Activated CD4-positive, alpha-beta T cell treated with anti-CD3 and anti-CD28 coated beads for 1 hour (primary cell): ENCODE results near the gene EID3.

Experiments used
- DNase-seq: peaks from one replicate; pipeline ENCODE4 v3.0.0-alpha.2; 2020

The EID3 gene

DNA sequence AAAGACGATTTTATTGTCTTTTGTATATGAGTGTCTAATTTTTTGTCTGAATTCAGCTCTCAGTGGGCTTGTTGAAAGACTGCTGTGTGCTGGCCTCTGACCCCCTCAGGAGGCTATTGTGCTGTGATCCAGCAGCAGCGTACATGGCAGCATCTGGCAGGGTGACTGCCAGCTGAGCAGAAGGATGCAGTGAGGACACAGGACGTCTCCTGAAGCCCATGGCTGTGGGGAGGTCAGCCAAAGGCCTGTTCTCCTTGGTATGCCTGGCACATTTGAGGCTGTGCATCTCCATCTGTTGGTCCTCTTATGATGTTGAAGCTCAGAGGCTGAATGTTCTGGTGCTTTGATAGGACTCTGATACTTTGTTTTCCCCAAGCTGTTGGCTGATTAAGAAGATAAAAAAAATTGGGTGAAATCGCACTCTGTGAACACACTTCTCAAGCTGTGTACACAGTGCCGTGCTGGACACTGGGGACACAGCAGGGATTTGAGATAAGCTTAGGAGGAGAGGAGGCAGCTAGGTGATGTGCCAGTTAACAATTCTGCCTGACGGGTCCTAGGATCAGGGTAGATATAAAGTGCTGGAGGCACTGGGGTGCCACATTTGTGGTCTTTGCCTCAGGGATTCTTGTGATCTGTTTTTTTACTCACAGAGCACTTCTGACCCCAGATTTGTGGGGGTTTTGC is 37.5 kb downstream of the EID3 start:
- no peak for DNase-seq

- no peak for DNase-seq
Observed at GRCh38 chr12:104342147-104342546, 38.6 kb downstream of the EID3 start.

GRCh38 chr12:104342635-104343249 is 39.2 kb downstream of the EID3 start:
- no peak for DNase-seq

DNA sequence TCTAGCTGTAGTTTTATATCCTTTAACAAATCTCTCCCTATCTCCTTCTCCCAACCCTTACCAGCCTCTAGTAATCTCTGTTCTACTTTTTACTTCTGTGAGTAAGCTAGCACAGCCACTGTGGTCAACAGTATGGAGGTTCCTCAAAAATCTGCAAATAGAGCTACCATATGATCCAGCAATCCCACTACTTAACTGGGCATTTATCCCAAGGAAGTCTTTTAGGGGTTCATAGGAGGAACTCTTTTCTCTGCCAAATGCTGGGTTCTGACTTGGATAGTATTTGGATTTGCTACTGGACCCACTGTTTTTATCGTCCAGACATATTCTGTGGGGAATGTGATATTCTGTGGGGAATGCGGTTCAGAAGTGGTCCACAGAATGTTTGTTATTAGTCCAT is 41.1 kb downstream of the EID3 start:
- DNase-seq, result no peak

DNA sequence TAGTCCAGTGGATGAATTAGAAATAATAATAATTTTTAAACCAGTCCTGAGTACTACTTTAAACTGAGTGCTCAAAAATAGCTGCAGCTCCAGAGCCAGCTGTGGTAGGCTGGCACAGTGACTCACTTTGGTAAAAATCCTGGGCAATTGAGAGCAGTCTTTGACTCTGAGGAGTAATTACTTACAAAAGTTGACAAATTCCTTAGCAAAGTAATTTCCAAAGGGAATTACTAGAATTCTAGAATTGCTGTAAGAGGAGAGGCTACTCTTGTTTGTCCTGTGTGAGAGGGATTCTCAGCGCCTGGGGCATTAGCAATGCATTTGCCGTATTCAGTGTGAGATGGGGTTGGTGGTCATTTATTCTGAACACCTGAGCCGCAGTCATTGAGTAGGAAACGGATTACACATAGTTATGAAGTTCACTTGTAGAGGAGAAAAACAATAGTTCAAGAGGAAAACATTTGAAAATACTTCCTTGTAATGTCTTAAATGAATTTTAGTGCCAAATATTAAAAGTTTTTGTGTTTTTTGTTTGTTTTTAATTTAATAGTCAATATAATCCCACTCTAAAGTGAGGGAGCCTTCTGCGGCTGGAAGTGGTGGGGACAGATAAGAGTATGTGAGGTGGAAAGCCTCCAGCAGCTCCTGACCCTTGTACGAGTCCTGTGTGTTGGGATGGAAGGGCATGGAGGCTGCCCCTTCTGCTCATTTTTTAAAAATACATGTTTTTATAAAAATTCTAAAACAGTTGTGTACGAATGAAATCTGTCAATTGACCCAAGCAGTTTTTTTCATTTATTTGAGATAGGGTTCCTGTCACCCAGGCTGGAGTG is 41.9 kb downstream of the EID3 start:
- DNase-seq, result no peak

DNA sequence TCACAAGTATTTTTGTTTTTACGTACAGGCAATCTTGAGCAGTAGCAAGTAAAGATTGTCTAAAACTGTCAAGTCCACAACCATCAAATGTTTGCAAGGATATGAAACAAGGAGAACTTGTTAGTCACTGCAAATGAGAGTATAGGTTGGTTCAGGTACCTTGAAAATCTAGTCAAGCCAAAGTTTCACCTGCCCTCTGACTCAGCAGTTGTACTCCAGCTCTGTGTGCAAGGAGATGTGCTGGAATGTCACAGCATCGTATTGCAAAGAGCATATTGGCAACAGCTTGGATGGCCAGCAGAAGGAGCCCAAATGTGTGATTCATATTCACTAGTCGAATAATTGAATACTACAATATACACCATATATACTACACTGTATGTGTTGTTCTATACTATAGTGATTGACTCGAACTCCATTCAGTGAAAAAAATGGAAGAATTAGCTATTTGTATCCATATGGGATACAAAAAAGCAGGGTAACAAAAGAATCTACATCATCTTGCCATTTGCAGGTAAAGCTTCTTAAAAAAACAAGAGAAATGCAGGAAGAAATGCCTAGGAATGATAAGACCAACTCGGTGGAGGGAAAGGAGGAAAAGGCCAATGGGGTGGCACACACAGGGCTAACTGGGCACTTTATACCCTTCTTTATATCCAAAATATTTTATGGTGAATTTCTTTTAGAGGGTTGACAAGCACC is 44.0 kb downstream of the EID3 start:
- no peak for DNase-seq

- DNase-seq, result no peak
Observed at GRCh38 chr12:104348283-104348993, 44.9 kb downstream of the EID3 start.

GRCh38 chr12:104348994-104349494 is 45.5 kb downstream of the EID3 start:
- no peak for DNase-seq

- no peak for DNase-seq
Observed at GRCh38 chr12:104350211-104351056, 46.9 kb downstream of the EID3 start.

DNA sequence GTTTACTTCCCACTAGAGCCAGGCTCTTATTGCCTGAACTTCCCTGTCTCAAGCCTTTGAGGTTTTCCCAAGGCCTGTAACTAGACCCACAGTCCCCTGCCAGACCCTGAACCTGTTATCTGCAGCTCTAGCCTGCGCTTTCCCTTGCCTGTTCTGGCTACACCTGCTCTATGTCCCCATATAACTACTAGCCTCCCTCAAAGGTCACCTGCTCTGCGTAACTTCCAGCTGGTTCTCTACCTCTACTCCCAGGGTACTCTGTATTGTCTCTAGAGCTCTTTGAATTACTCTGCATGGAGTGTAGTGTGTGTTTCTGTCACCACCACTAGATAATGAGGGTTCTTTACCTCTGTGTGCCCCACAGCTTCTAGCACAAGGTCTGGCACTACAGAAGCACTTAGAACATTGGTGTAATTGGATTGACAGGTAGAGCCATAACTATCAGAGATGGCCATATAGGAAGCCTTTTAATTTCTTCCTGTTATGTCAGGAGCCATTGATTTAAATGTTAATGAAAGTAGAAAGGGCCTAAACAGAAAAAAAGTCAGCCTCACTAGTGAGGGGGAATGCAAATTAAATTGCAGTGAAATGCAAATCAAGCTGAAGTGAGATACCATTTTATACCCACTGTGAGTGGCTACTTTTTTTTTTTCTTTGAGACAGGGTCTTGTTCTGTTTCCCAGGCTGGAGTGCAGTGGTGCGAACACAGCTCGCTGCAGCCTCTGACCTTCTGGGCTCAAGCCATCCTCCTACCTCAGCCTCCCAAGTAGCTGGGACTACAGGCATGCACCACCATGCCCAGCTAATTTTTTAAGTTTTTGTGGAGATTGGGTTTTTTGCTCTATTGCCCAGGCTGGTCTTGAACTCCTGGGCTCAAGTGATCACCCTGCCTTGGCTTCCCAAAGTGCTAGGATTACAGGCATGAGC is 47.8 kb downstream of the EID3 start:
- DNase-seq, result no peak

DNA sequence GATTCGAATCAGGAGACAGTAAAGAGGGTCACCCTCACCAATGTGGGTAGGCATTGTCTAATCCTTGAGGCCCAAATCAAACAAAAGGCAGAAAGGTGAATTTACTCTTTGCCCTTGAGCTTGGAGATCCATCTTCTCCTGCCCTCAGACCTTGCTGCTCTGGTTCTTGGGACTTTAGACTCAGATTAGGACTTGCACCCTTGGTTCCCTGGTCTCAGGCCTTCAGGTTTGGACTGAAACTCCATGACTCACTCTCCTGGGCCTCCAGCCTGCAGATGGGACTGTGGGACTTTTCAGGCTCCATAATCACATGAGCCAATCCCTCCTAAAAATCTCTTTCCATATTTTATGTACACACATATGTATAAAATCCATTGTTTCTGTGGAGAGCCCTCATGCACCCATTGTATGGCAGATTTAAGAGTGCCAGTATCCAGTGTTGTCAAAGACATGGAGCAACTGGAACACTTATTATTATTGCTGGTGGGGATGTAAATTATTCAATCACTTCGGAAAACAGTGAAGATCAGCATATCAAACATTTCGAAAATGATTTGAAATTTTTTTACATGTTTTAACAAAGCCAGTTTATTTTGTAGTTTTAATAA is 48.7 kb downstream of the EID3 start:
- no peak for DNase-seq

DNA sequence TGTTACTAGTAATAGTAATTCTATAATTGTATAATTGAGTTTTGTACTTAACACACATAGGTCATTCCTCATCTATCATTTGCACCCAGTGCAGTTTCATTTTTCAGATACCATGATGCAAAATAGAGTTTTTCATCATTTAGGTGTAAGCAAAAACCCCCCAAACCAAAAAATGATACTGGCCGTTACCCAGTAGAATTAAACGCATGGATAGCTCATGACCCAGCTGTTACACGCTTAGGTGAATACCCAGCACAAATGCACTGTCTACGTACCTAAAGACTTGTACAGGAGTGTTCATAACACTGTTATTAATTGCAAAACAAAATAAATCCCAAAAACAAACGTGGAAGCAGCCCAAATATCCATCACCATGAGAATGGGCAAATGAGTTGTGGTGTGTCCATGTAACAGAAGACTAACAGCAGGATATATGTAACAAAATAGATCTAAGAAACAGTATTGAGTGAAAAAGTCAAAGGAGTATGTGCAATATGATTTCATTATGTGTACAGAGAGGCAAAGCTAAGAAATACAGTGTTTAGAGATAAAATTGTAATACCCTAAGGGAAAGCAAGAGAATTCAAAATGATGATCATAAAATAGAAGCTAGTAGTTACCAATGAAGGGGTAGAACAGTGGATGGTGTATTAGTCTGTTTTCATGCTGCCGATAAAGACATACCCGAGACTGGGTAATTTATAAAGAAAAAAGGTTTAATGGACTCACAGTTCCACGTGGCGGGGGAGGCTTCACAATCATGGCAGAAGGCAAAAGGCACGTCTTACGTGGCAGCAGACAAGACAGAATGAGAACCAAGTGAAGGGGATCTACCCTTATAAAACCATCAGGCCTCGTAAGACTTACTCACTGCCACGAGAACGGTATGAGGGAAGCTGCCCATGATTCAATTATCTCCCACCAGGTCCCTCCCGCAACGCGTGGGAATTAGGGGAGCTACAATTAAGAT is 49.8 kb downstream of the EID3 start:
- DNase-seq, result no peak

- DNase-seq, result no peak
Observed at GRCh38 chr12:104354167-104354867, 50.8 kb downstream of the EID3 start.
